LNCaP clone FGC (cell line): ENCODE results near the gene TEX13D.

Experiments used
- DNase-seq: peaks from one replicate; pipeline ENCODE4 v3.0.0-alpha.2; 2011; ENCODE audit warnings: low read depth
- H3K4me3 ChIP-seq: 2 replicates; pipeline ENCODE4 v1.5.1; 2011; ENCODE audit warnings: mild to moderate bottlenecking, low read depth, low read length, control low read depth
- TF ChIP-seq, protein P1 (sequence below): IDR thresholded peaks from 2 replicates; pipeline ENCODE4 v1.5.1; 2012; ENCODE audit warnings: mild to moderate bottlenecking; ENCODE audit not compliant: control insufficient read depth, insufficient read depth; ENCODE audit errors: extremely low read depth

Gene TEX13D

DNA sequence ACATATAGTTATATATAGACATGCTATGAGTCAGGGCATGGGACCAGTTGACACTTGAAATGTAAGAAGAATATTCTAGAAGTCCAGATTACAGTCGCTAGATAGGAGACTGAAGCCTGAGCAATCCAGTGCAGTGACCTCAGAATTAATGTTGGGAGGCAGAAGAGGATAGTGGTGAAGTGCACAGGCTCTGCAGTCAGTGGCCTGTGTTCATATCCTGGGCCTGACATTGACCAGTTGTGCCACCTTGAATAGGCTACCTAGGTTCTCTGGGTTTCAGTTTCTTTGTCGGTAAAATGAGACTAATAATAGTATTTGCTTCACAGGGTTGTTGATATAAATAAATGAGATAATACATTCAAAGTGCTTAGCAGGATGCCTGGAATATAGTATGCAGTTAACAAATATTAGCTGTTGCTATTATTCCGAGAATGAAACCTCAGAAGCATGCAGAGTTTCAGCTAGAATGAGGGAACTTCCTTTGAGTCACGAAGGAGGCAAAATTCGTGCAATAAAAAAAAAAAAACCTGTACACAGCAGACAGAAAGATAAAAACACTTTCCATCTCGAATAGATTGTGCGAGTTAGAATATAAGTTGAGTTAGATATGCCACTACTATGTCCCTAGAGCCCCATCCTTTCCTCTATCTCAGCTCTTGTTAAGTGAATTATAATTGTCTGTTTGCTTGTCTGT, 9.9 kb downstream of the TEX13D start:
- no peak for DNase-seq
- H3K4me3 ChIP-seq, result no peak overlapping the region
- TF ChIP-seq, protein P1, sequence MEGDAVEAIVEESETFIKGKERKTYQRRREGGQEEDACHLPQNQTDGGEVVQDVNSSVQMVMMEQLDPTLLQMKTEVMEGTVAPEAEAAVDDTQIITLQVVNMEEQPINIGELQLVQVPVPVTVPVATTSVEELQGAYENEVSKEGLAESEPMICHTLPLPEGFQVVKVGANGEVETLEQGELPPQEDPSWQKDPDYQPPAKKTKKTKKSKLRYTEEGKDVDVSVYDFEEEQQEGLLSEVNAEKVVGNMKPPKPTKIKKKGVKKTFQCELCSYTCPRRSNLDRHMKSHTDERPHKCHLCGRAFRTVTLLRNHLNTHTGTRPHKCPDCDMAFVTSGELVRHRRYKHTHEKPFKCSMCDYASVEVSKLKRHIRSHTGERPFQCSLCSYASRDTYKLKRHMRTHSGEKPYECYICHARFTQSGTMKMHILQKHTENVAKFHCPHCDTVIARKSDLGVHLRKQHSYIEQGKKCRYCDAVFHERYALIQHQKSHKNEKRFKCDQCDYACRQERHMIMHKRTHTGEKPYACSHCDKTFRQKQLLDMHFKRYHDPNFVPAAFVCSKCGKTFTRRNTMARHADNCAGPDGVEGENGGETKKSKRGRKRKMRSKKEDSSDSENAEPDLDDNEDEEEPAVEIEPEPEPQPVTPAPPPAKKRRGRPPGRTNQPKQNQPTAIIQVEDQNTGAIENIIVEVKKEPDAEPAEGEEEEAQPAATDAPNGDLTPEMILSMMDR, result no peak

DNA sequence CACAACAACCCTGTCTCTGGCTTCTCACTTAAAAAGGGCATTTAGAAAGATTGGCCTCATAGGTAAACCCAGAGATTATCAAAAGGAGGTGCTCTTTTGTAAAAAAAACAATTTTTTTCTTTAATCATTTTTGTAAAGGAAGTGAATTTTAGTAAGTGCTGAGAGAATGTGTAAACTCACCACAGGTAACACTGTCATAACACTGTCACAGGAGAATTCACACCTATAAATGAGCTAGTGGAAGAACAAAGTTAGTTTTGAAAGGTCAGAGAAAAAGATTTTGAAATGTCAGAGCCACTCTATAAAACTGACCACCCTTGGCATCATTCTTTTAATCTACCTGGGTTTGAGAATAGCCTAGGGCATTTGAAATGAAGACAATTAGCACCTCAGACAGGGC, 10.6 kb downstream of the TEX13D start:
- H3K4me3 ChIP-seq, result no peak overlapping the region
- TF ChIP-seq, protein P1, result no peak
- DNase-seq, result no peak

DNA sequence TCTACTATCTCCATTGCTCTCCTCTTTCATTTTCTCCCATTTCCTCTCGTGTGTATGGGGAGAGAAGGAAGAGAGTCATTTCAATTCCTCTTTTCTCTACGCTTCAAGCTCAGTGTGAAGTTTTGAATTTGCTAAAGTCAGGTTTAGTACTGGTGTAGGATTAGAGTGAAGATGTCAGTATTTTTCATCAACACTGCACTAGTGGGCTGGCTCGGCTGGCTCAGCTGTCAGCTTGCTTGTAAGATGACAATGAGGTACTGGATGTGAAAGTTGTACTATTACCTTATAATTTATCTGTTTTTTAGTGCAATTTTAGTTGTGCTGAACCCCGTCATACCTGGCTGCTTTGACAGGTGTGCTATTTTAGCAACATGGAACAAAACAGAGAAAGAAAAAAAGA, 11.8 kb downstream of the TEX13D start:
- TF ChIP-seq, protein P1, result no peak

DNA sequence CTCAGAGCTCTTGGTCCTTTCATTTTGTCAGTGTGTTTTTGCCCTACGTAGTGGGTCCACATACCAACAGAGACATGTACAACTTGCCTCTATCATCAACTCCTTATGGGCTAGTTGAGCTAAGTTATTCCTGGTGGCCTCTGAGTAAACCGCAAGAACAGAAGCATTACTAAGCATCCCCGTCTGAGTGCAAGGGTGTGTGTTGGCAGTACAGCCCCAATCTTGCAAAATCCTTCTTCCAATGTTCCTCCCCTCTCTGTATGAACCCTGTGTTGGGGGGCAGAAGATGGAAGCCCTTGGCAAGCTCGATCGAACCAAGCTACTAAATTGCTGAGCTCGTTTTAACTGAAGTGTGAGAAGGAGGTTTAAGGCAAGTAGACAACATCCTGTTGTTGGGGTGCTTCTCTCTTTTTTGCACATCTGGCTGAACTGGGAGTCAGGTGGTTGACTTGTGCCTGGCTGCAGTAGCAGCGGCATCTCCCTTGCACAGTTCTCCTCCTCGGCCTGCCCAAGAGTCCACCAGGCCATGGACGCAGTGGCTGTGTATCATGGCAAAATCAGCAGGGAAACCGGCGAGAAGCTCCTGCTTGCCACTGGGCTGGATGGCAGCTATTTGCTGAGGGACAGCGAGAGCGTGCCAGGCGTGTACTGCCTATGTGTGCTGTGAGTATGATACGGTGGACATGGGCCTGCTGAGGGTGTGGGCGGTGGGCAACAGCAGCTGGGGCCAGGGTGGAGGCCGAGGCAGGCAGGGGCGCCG, 13.8 kb downstream of the TEX13D start, which contains the start of gene SH2D1A:
TSS of gene SH2D1A (plus strand) at position 447 of the 760 bp plus-strand sequence. CDS start at position 527, 80 bp downstream.
- TF ChIP-seq, protein P1, result no peak

More for the DNA sequence above, 11.8 kb downstream of the TEX13D start:
- DNase-seq, result no peak
- no peak overlapping the region for H3K4me3 ChIP-seq

DNA sequence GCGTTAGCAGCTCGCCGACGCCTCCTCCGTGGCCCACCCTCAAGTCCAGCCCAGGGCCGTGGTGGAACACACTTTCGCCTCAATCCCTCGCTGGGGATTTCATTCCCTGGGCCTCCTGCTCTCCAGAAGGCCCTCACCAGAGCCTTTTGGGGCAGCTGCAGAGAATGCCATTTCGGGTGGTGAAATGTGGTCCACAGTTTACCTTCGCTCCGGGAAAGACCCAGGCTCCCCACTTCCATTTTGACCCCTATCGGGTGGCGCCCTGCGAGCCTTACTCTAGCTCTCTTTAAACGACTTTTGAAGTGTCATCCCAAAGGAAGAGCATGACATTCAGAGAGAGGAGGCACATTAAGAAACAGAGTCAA, 14.4 kb downstream of the TEX13D start:
- no peak overlapping the region for H3K4me3 ChIP-seq
- DNase-seq, result no peak
- TF ChIP-seq, protein P1, result no peak

More for the DNA sequence above, 13.8 kb downstream of the TEX13D start, which contains the start of gene SH2D1A:
- no peak for DNase-seq
- no peak within 1 kb of the TSS for H3K4me3 ChIP-seq

DNA sequence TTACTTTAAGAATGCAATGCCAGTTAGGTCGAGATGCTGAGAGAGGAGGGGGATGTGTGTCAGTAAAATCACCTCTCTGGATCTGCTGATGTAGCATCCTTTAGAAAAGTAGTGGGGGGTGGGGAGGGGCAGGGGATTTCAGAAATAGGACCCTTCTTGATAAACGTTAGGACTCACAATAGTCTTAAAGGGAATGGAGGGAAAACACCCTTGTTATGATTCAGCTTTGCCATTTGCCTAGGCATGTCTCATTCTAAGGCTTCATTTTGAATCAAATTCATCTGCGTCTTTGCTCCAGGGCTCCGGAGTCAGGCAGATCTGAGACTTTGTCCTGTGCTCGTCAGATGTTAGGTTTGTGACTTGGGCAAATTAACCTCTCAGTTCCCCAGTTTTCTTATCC, 14.8 kb downstream of the TEX13D start:
- TF ChIP-seq, protein P1, result no peak
- no peak for DNase-seq
- H3K4me3 ChIP-seq, result no peak overlapping the region
